Measurements from ENCODE around the gene PDE4B.

- TF ChIP-seq POLR2A (IDR thresholded peaks at IDR 0.05; ENCODE audit: low read depth, low read length) = no peak
- no peak for TF ChIP-seq ATF3 (IDR thresholded peaks at IDR 0.05; ENCODE audit: borderline replicate concordance, extremely low read depth, low read depth, low read length)
- TF ChIP-seq SREBF2 (IDR thresholded peaks at IDR 0.05; ENCODE audit: low read length) = no peak
- TF ChIP-seq CBX5 (IDR thresholded peaks at IDR 0.05; ENCODE audit: low read depth) = no peak
- no peak for TF ChIP-seq RB1 (IDR thresholded peaks at IDR 0.05; ENCODE audit: borderline replicate concordance)
- TF ChIP-seq POLR2AphosphoS5 (IDR thresholded peaks at IDR 0.05; ENCODE audit: low read length) = no peak
- no peak for TF ChIP-seq USF2 (IDR thresholded peaks at IDR 0.05; ENCODE audit: borderline replicate concordance, low read depth, low read length)
- TF ChIP-seq, protein P1, sequence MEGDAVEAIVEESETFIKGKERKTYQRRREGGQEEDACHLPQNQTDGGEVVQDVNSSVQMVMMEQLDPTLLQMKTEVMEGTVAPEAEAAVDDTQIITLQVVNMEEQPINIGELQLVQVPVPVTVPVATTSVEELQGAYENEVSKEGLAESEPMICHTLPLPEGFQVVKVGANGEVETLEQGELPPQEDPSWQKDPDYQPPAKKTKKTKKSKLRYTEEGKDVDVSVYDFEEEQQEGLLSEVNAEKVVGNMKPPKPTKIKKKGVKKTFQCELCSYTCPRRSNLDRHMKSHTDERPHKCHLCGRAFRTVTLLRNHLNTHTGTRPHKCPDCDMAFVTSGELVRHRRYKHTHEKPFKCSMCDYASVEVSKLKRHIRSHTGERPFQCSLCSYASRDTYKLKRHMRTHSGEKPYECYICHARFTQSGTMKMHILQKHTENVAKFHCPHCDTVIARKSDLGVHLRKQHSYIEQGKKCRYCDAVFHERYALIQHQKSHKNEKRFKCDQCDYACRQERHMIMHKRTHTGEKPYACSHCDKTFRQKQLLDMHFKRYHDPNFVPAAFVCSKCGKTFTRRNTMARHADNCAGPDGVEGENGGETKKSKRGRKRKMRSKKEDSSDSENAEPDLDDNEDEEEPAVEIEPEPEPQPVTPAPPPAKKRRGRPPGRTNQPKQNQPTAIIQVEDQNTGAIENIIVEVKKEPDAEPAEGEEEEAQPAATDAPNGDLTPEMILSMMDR (IDR thresholded peaks at IDR 0.05 in 2 of 3, conservative IDR thresholded peaks at IDR 0.05 in 1 of 3; ENCODE audit: control insufficient read depth in 2 of 3, extremely low read depth in 1 of 3, insufficient read depth in 1 of 3, low read depth in 3 of 3, low read length in 3 of 3) = no peak
Observed at GRCh38 chr1:66090859-66091457, 298.3 kb downstream of the PDE4B start.

Measured in GM12878 (cell line).